IMR-90 (cell line): Measurements from ENCODE around the gene NUDT5. TPM values are rescaled to one million over a fixed set of nuclear protein-coding genes. Genes with fewer than 3 reads are reported as not detected.
A peak's percentile ranks its signal among the peaks of the same experiment; 100 is the strongest.

ENCODE experiments used
- ATAC-seq: fragments of 200-7000 bp; cut with Tn5 transposase; 2 replicates; pipeline ENCODE4 v1.9.1; 2020; ENCODE audit warnings: low read depth, mild to moderate bottlenecking, moderate library complexity
- BruUV-seq: library from RNA; stranded (reverse); fragments of 400-500 nt; replicated peaks from 2 replicates; lab custom pipeline; 2021; lab: Mats Ljungman, UMichigan
- CTCF ChIA-PET: fragments of 300-600 bp; formaldehyde crosslinking; extraction: SDS; loops from one replicate; lab custom pipeline; 2021; ENCODE audit warnings: antibody characterized with exemption; lab: Yijun Ruan, JAX
- POLR2A ChIA-PET: fragments of 300-600 bp; sonication (Branson Sonifier 250); formaldehyde crosslinking; loops from one replicate; lab custom pipeline; 2022; ENCODE audit warnings: antibody characterized with exemption; ENCODE audit not compliant: unreplicated experiment; lab: Charles Lee
- DNase-seq: peaks from one replicate; pipeline ENCODE4 v3.0.0; 2013
- H2AFZ ChIP-seq: replicated peaks from 2 replicates; pipeline ENCODE3; 2013; ENCODE audit warnings: low read length, mild to moderate bottlenecking; ENCODE audit not compliant: poor library complexity
- H2AK5ac ChIP-seq: 2 replicates; pipeline ENCODE4 v1.6.1; 2013; ENCODE audit warnings: low read depth, low read length, inconsistent platforms
- H2AK9ac ChIP-seq: replicated peaks from 2 replicates; pipeline ENCODE3; 2013; ENCODE audit warnings: mild to moderate bottlenecking, low read depth, low read length, moderate library complexity; ENCODE audit not compliant: poor library complexity
- H2BK120ac ChIP-seq: 2 replicates; pipeline ENCODE4 v1.6.1; 2013; ENCODE audit warnings: low read depth, low read length, inconsistent platforms
- H2BK15ac ChIP-seq: 3 replicates; pipeline ENCODE4 v1.6.1; 2013; ENCODE audit warnings: low read depth, low read length, inconsistent platforms
- H2BK20ac ChIP-seq: 2 replicates; pipeline ENCODE4 v1.6.1; 2013; ENCODE audit warnings: low read depth, mild to moderate bottlenecking, inconsistent platforms, low read length, moderate library complexity
- H2BK5ac ChIP-seq: 2 replicates; pipeline ENCODE4 v1.6.1; 2013; ENCODE audit warnings: mild to moderate bottlenecking, low read depth, low read length, inconsistent platforms; ENCODE audit not compliant: poor library complexity, severe bottlenecking
- H3K14ac ChIP-seq: replicated peaks from 2 replicates; pipeline ENCODE4 v1.6.1; 2013; ENCODE audit warnings: low read depth, low read length, inconsistent platforms
- H3K18ac ChIP-seq: 2 replicates; pipeline ENCODE4 v1.6.1; 2013; ENCODE audit warnings: low read depth, low read length, control low read depth
- H3K23ac ChIP-seq: 2 replicates; pipeline ENCODE4 v1.6.1; 2013; ENCODE audit warnings: low read depth, low read length, inconsistent platforms
- H3K27ac ChIP-seq: 2 replicates; pipeline ENCODE4 v1.5.1; 2013; ENCODE audit warnings: mild to moderate bottlenecking, control low read depth, low read length; ENCODE audit not compliant: insufficient read depth
- H3K27me3 ChIP-seq: 2 replicates; pipeline ENCODE4 v1.6.1; 2013; ENCODE audit warnings: low read length; ENCODE audit not compliant: control insufficient read depth, insufficient read depth
- H3K36me3 ChIP-seq: 2 replicates; pipeline ENCODE4 v1.6.1; 2013; ENCODE audit warnings: low read length, mixed read lengths; ENCODE audit not compliant: control insufficient read depth, insufficient read depth
- H3K4ac ChIP-seq: 2 replicates; pipeline ENCODE4 v1.6.1; 2013; ENCODE audit warnings: low read depth, low read length, inconsistent platforms
- H3K4me1 ChIP-seq: 2 replicates; pipeline ENCODE4 v1.6.1; 2013; ENCODE audit warnings: low read length, mixed read lengths; ENCODE audit not compliant: control insufficient read depth, insufficient read depth
- H3K4me2 ChIP-seq: 2 replicates; pipeline ENCODE4 v1.6.1; 2013; ENCODE audit warnings: low read depth, mild to moderate bottlenecking, control low read depth, low read length, moderate library complexity
- H3K4me3 ChIP-seq: 2 replicates; pipeline ENCODE4 v1.5.1; 2013; ENCODE audit warnings: low read depth, mild to moderate bottlenecking, control low read depth, low read length, moderate library complexity; ENCODE audit not compliant: insufficient read depth
- H3K56ac ChIP-seq: 2 replicates; pipeline ENCODE4 v1.6.1; 2013; ENCODE audit warnings: low read length, inconsistent platforms; ENCODE audit not compliant: insufficient read depth; ENCODE audit errors: extremely low read depth
- H3K79me1 ChIP-seq, 2 experiments: 2 replicates each; pipeline ENCODE4 v1.6.1; 2013; ENCODE audit warnings: low read length in 2 of 2, inconsistent platforms in 1 of 2, low read depth in 1 of 2
- H3K9ac ChIP-seq: 2 replicates; pipeline ENCODE4 v1.6.1; 2013; ENCODE audit warnings: low read depth, low read length, control low read depth
- H3K9me1 ChIP-seq: 2 replicates; pipeline ENCODE4 v1.6.1; 2013; ENCODE audit warnings: low read length, inconsistent platforms; ENCODE audit not compliant: insufficient read depth
- H3K9me3 ChIP-seq: 2 replicates; pipeline ENCODE4 v1.6.1; 2013; ENCODE audit warnings: low read length; ENCODE audit not compliant: control insufficient read depth, insufficient read depth
- H4K20me1 ChIP-seq: 2 replicates; pipeline ENCODE4 v1.6.1; 2013; ENCODE audit warnings: low read length, inconsistent platforms; ENCODE audit not compliant: insufficient read depth
- H4K5ac ChIP-seq: 2 replicates; pipeline ENCODE4 v1.6.1; 2013; ENCODE audit warnings: mild to moderate bottlenecking, low read depth, low read length, control low read depth
- H4K8ac ChIP-seq, 2 experiments: 2 replicates each; pipeline ENCODE4 v1.6.1; 2013; ENCODE audit warnings: low read depth in 2 of 2, low read length in 2 of 2, control low read depth in 1 of 2, inconsistent platforms in 1 of 2
- H4K91ac ChIP-seq: 2 replicates; pipeline ENCODE4 v1.6.1; 2013; ENCODE audit warnings: low read depth, low read length, inconsistent platforms; ENCODE audit not compliant: insufficient read depth
- BHLHE40 ChIP-seq: fragments of 150-350 bp; IDR thresholded peaks from 2 replicates; pipeline ENCODE4 v1.6.1; 2016; ENCODE audit warnings: mild to moderate bottlenecking, low read depth, low read length
- CEBPB ChIP-seq: IDR thresholded peaks from 2 replicates; pipeline ENCODE4 v1.6.1; 2012; ENCODE audit warnings: low read depth, low read length, improper control_type of control experiment
- CHD1 ChIP-seq: IDR thresholded peaks from 2 replicates; pipeline ENCODE4 v1.6.1; 2012; ENCODE audit warnings: low read depth, low read length, improper control_type of control experiment
- CTCF ChIP-seq: conservative IDR thresholded peaks from 2 replicates; pipeline ENCODE4 v1.5.1; 2012; ENCODE audit warnings: mild to moderate bottlenecking, low read depth, low read length, improper control_type of control experiment
- ELK1 ChIP-seq: fragments of 150-350 bp; IDR thresholded peaks from 2 replicates; pipeline ENCODE4 v1.6.1; 2016; ENCODE audit warnings: low read depth, mild to moderate bottlenecking, low read length, moderate library complexity, borderline replicate concordance
- MAFK ChIP-seq: IDR thresholded peaks from 2 replicates; pipeline ENCODE4 v1.6.1; 2012; ENCODE audit warnings: low read depth, low read length, improper control_type of control experiment
- MAZ ChIP-seq: IDR thresholded peaks from 2 replicates; pipeline ENCODE4 v1.6.1; 2012; ENCODE audit warnings: low read depth, mild to moderate bottlenecking, low read length, improper control_type of control experiment, moderate library complexity, borderline replicate concordance
- MXI1 ChIP-seq: IDR thresholded peaks from 2 replicates; pipeline ENCODE4 v1.6.1; 2012; ENCODE audit warnings: low read depth, mild to moderate bottlenecking, low read length, moderate library complexity, borderline replicate concordance
- NFE2L2 ChIP-seq: fragments of 150-350 bp; IDR thresholded peaks from 2 replicates; pipeline ENCODE4 v1.6.1; 2016; ENCODE audit warnings: low read depth, mild to moderate bottlenecking, low read length
- POLR2A ChIP-seq: IDR thresholded peaks from 2 replicates; pipeline ENCODE4 v1.6.1; 2012; ENCODE audit warnings: mild to moderate bottlenecking, low read depth, low read length
- RAD21 ChIP-seq: IDR thresholded peaks from 2 replicates; pipeline ENCODE4 v1.6.1; 2012; ENCODE audit warnings: low read length, improper control_type of control experiment
- RCOR1 ChIP-seq: IDR thresholded peaks from 2 replicates; pipeline ENCODE4 v1.6.1; 2012; ENCODE audit warnings: mild to moderate bottlenecking, low read length, improper control_type of control experiment; ENCODE audit not compliant: insufficient replicate concordance
- RFX5 ChIP-seq: IDR thresholded peaks from 2 replicates; pipeline ENCODE4 v1.8.0; 2012; ENCODE audit warnings: low read depth, mild to moderate bottlenecking, low read length, moderate library complexity
- SMC3 ChIP-seq: fragments of 150-350 bp; IDR thresholded peaks from 2 replicates; pipeline ENCODE4 v1.6.1; 2016; ENCODE audit warnings: low read depth, mild to moderate bottlenecking, antibody characterized with exemption, low read length, moderate library complexity
- USF2 ChIP-seq: fragments of 150-350 bp; IDR thresholded peaks from 2 replicates; pipeline ENCODE4 v1.6.1; 2017; ENCODE audit warnings: mild to moderate bottlenecking, antibody characterized with exemption, low read length, low read depth
- WGBS, 2 experiments: methylation state at CpG; one replicate each; pipeline versions ENCODE4 v1.1.5 to v1.1.7; 2013; ENCODE audit warnings: missing lambda C conversion rate in 2 of 2; ENCODE audit not compliant: insufficient read length in 1 of 2; ENCODE audit errors: extremely low coverage in 2 of 2; 5-methylcytosine and 5-hydroxymethylcytosine counted together
- dilution Hi-C: fragments of 300-500 bp; cut with HindIII; formaldehyde crosslinking; loops from one replicate; pipeline ENCODE4 v1.14.3; 2018; ENCODE audit warnings: low sequenced_read_pairs; ENCODE audit not compliant: unreplicated experiment
- in situ Hi-C: fragments of 300-500 bp; cut with MboI; formaldehyde crosslinking; loops from 3 replicates; pipeline ENCODE4 v1.14.3; 2019; ENCODE audit warnings: low sequenced_read_pairs, inconsistent platforms, mixed read lengths
- intact Hi-C: fragments of 100-400 bp; cut with micrococcal nuclease; formaldehyde crosslinking; loops from 2 replicates; pipeline ENCODE4 v1.10.0; 2022
- polyA plus RNA-seq, 3 experiments: library from polyadenylated mRNA; depleted of rRNA; stranded (reverse); fragments of >200 nt; gene quantifications; 2 replicates each; pipeline ENCODE4 v1.2.3, GENCODE V29; 2012; ENCODE audit warnings: low replicate concordance in 1 of 3
- total RNA-seq: library from RNA; depleted of rRNA; stranded (reverse); fragments of >200 nt; gene quantifications from 2 replicates; pipeline ENCODE4 v1.2.3, GENCODE V29; 2012

The NUDT5 gene
- total and polyA plus RNA-seq, 2 of the 4 experiments (the other 2 are of a cell fraction): 70.1 to 74.6 TPM

GRCh38 chr10:12235116-12235694, 39.5 kb upstream of the NUDT5 start:
- peak; percentile 71 for ATAC-seq
- H3K27me3 ChIP-seq: no peaks in the 10 kb centered on the region
- no peak overlapping the region for H3K9ac ChIP-seq
- POLR2A ChIA-PET: no interaction called here
- peaks cover 5% of the 10 kb centered on the region; the same call in 1 of the 2 replicates for H4K20me1 ChIP-seq
- DNase-seq: peak; percentile 60
- CTCF ChIA-PET: interaction anchor here (0.6 to 1.0 kb wide), 2 partner anchors 10 to 193 kb away, joined by 3 read pairs; no protein-coding TSS in a partner anchor
- intact Hi-C loops: no loop called here
- no peaks in the 10 kb centered on the region for H3K9me1 ChIP-seq
- no TSS peak for BruUV-seq
- 0 out of 2 replicates have a peak overlapping the region, but pooled peaks have one; percentile 4 for H2BK120ac ChIP-seq
- WGBS, 2 experiments: no CpG with 5 or more reads among the region's 3 CpGs
- H2BK5ac ChIP-seq: peak overlapping the region; percentile 85
- H2BK15ac ChIP-seq: no peak overlapping the region
- H2AFZ ChIP-seq: no peak overlapping the region
- dilution Hi-C loops: no loop called here
- peaks cover 9 to 16% of the 10 kb centered on the region in 2 experiments for H3K79me1 ChIP-seq
- peak overlapping the region; percentile 55; the same call in 1 of the 2 replicates for H3K4ac ChIP-seq
- H3K27ac ChIP-seq: peak overlapping the region; percentile 82; the same call in 1 of the 2 replicates
- H3K56ac ChIP-seq: no peak overlapping the region
- no peak overlapping the region for H3K4me3 ChIP-seq
- H3K4me2 ChIP-seq: peak overlapping the region; percentile 43
- H2BK20ac ChIP-seq: peak overlapping the region; percentile 22; the same call in 1 of the 2 replicates
- peak overlapping the region; percentile 30; the same call in 1 of the 2 replicates for H3K23ac ChIP-seq
- H3K9me3 ChIP-seq: no peaks in the 10 kb centered on the region
- peaks cover 8% of the 10 kb centered on the region for H3K4me1 ChIP-seq
- peaks cover 23% of the 10 kb centered on the region for H3K36me3 ChIP-seq
- in situ Hi-C loops: no loop called here
- no peak overlapping the region for H4K91ac ChIP-seq
- peak overlapping the region; percentile 25; the same call in 1 of the 2 replicates for H3K18ac ChIP-seq
- H3K14ac ChIP-seq: peak overlapping the region; percentile 48; the same call in 1 of the 2 replicates
- no peak overlapping the region for H2AK5ac ChIP-seq
- H4K5ac ChIP-seq: peak overlapping the region; percentile 5
- peak overlapping the region in 1 of 2 experiments; percentile 57; a peak in 2 of 4 replicates for H4K8ac ChIP-seq
- no peak overlapping the region for H2AK9ac ChIP-seq
- TF ChIP-seq USF2: no peak
- no peak for TF ChIP-seq MAZ
- TF ChIP-seq NFE2L2: no peak
- no peak for TF ChIP-seq POLR2A
- no peak for TF ChIP-seq MAFK
- no peak for TF ChIP-seq BHLHE40
- no peak for TF ChIP-seq CHD1
- TF ChIP-seq CEBPB: no peak
- no peak for TF ChIP-seq RFX5
- TF ChIP-seq SMC3: no peak
- no peak for TF ChIP-seq RCOR1
- no peak for TF ChIP-seq ELK1
- TF ChIP-seq CTCF: no peak
- TF ChIP-seq MXI1: no peak
- TF ChIP-seq RAD21: no peak
